HEK293 (cell line): ENCODE data around the gene EFCAB9.

Experiments used
- CTCF ChIA-PET: fragments of 350-600 bp; formaldehyde crosslinking; extraction: SDS; loops from one replicate; lab custom pipeline; 2021; ENCODE audit warnings: antibody characterized with exemption; lab: Yijun Ruan, JAX
- POLR2A ChIA-PET: fragments of 300-600 bp; formaldehyde crosslinking; extraction: SDS; loops from one replicate; lab custom pipeline; 2020; ENCODE audit warnings: antibody characterized with exemption, inconsistent platforms; lab: Yijun Ruan, JAX
- H3K27ac ChIP-seq: fragments of 200-500 bp; sonication (Bioruptor generic); 2 replicates; pipeline ENCODE4 v1.5.1; 2014; ENCODE audit warnings: low read depth, low read length, control low read depth, inconsistent platforms; ENCODE audit errors: extremely low read depth
- H3K36me3 ChIP-seq, 2 experiments: fragments of 200-500 bp in 1 of 2; sonication (Bioruptor generic) in 1 of 2; 1 replicate in 1 of 2; 2 replicates in 1 of 2; pipeline ENCODE4 v1.5.1; 2014 to 2017; ENCODE audit warnings: inconsistent platforms in 2 of 2, low read length in 2 of 2; ENCODE audit not compliant: control insufficient read depth in 2 of 2, insufficient read depth in 1 of 2
- H3K4me1 ChIP-seq: fragments of 200-500 bp; sonication (Bioruptor generic); 2 replicates; pipeline ENCODE4 v1.5.1; 2014; ENCODE audit warnings: mild to moderate bottlenecking, low read length, inconsistent platforms; ENCODE audit not compliant: control insufficient read depth, insufficient read depth
- H3K4me3 ChIP-seq: 2 replicates; pipeline ENCODE4 v1.5.1; 2011; ENCODE audit warnings: low read depth, mild to moderate bottlenecking, control low read depth, low read length, moderate library complexity
- H3K9me3 ChIP-seq: fragments of 200-500 bp; sonication (Bioruptor generic); 2 replicates; pipeline ENCODE4 v1.5.1; 2014; ENCODE audit warnings: low read depth, low read length, inconsistent platforms; ENCODE audit not compliant: control insufficient read depth, insufficient read depth
- CTCF ChIP-seq: fragments of 450-650 bp; formaldehyde crosslinking; IDR thresholded peaks from 2 replicates; pipeline ENCODE4 v1.5.1; 2016; ENCODE audit warnings: missing biosample characterization, missing genetic modification characterization
- KLF16 ChIP-seq: fragments of 450-650 bp; formaldehyde crosslinking; IDR thresholded peaks from 2 replicates; pipeline ENCODE4 v1.5.1; 2017; ENCODE audit warnings: missing biosample characterization, missing genetic modification characterization
- KLF17 ChIP-seq: fragments of 450-650 bp; formaldehyde crosslinking; IDR thresholded peaks from 2 replicates; pipeline ENCODE4 v1.5.1; 2016; ENCODE audit warnings: missing biosample characterization, missing genetic modification characterization
- KLF8 ChIP-seq: fragments of 450-650 bp; formaldehyde crosslinking; IDR thresholded peaks from 2 replicates; pipeline ENCODE4 v1.5.1; 2016; ENCODE audit warnings: missing biosample characterization, missing genetic modification characterization
- PRDM2 ChIP-seq: fragments of 450-650 bp; formaldehyde crosslinking; IDR thresholded peaks from 2 replicates; pipeline ENCODE4 v1.5.1; 2016; ENCODE audit warnings: missing biosample characterization, missing genetic modification characterization, borderline replicate concordance
- REPIN1 ChIP-seq: fragments of 450-650 bp; formaldehyde crosslinking; IDR thresholded peaks from 2 replicates; pipeline ENCODE4 v1.5.1; 2017; ENCODE audit warnings: missing biosample characterization, missing genetic modification characterization, low read depth
- YY2 ChIP-seq: fragments of 450-650 bp; formaldehyde crosslinking; IDR thresholded peaks from 2 replicates; pipeline ENCODE4 v1.5.1; 2016; ENCODE audit warnings: missing biosample characterization, missing genetic modification characterization
- ZBTB17 ChIP-seq: fragments of 450-650 bp; formaldehyde crosslinking; IDR thresholded peaks from 2 replicates; pipeline ENCODE4 v1.5.1; 2016; ENCODE audit warnings: missing biosample characterization, missing genetic modification characterization
- ZBTB8A ChIP-seq: fragments of 450-650 bp; formaldehyde crosslinking; IDR thresholded peaks from 2 replicates; pipeline ENCODE4 v1.5.1; 2016; ENCODE audit warnings: missing biosample characterization, missing genetic modification characterization
- ZFP37 ChIP-seq: fragments of 450-650 bp; formaldehyde crosslinking; IDR thresholded peaks from 2 replicates; pipeline ENCODE4 v1.5.1; 2016; ENCODE audit warnings: missing biosample characterization, missing genetic modification characterization
- ZFP41 ChIP-seq: fragments of 450-650 bp; formaldehyde crosslinking; IDR thresholded peaks from 2 replicates; pipeline ENCODE4 v1.5.1; 2016; ENCODE audit warnings: missing biosample characterization, missing genetic modification characterization, borderline replicate concordance
- ZNF140 ChIP-seq: fragments of 450-650 bp; formaldehyde crosslinking; IDR thresholded peaks from 2 replicates; pipeline ENCODE4 v1.5.1; 2016; ENCODE audit warnings: missing biosample characterization, missing genetic modification characterization
- ZNF2 ChIP-seq: fragments of 450-650 bp; formaldehyde crosslinking; IDR thresholded peaks from 2 replicates; pipeline ENCODE4 v1.5.1; 2016; ENCODE audit warnings: missing biosample characterization, missing genetic modification characterization
- ZNF202 ChIP-seq: fragments of 450-650 bp; formaldehyde crosslinking; IDR thresholded peaks from 2 replicates; pipeline ENCODE4 v1.5.1; 2016; ENCODE audit warnings: missing biosample characterization, missing genetic modification characterization, borderline replicate concordance
- ZNF239 ChIP-seq: fragments of 450-650 bp; formaldehyde crosslinking; IDR thresholded peaks from 2 replicates; pipeline ENCODE4 v1.5.1; 2016; ENCODE audit warnings: missing biosample characterization, missing genetic modification characterization
- ZNF354C ChIP-seq: fragments of 450-650 bp; formaldehyde crosslinking; IDR thresholded peaks from 2 replicates; pipeline ENCODE4 v1.5.1; 2016; ENCODE audit warnings: missing biosample characterization, missing genetic modification characterization, low read depth, borderline replicate concordance
- ZNF394 ChIP-seq: fragments of 450-650 bp; formaldehyde crosslinking; IDR thresholded peaks from 2 replicates; pipeline ENCODE4 v1.5.1; 2016; ENCODE audit warnings: missing biosample characterization, missing genetic modification characterization, mild to moderate bottlenecking, moderate library complexity, borderline replicate concordance
- ZNF398 ChIP-seq: fragments of 450-650 bp; formaldehyde crosslinking; IDR thresholded peaks from 2 replicates; pipeline ENCODE4 v1.5.1; 2017; ENCODE audit warnings: missing biosample characterization, missing genetic modification characterization
- ZNF423 ChIP-seq: fragments of 450-650 bp; formaldehyde crosslinking; IDR thresholded peaks from 2 replicates; pipeline ENCODE4 v1.5.1; 2016; ENCODE audit warnings: missing biosample characterization, missing genetic modification characterization
- ZNF513 ChIP-seq: fragments of 450-650 bp; IDR thresholded peaks from 2 replicates; pipeline ENCODE4 v1.5.1; 2018; ENCODE audit warnings: missing biosample characterization, missing genetic modification characterization
- ZNF521 ChIP-seq: fragments of 450-650 bp; formaldehyde crosslinking; IDR thresholded peaks from 2 replicates; pipeline ENCODE4 v1.5.1; 2017; ENCODE audit warnings: missing biosample characterization, mild to moderate bottlenecking, missing genetic modification characterization
- ZNF596 ChIP-seq: fragments of 450-650 bp; IDR thresholded peaks from 2 replicates; pipeline ENCODE4 v1.5.0; 2018; ENCODE audit warnings: missing biosample characterization, mild to moderate bottlenecking, missing genetic modification characterization, moderate library complexity
- ZNF670 ChIP-seq: fragments of 450-650 bp; formaldehyde crosslinking; IDR thresholded peaks from 2 replicates; pipeline ENCODE4 v1.5.1; 2016; ENCODE audit warnings: missing biosample characterization, missing genetic modification characterization, low read depth
- ZNF837 ChIP-seq: fragments of 450-650 bp; formaldehyde crosslinking; IDR thresholded peaks from 2 replicates; pipeline ENCODE4 v1.5.1; 2016; ENCODE audit warnings: missing biosample characterization, missing genetic modification characterization
- ZNF843 ChIP-seq: fragments of 450-650 bp; formaldehyde crosslinking; IDR thresholded peaks from 2 replicates; pipeline ENCODE4 v1.5.1; 2016; ENCODE audit warnings: missing biosample characterization, missing genetic modification characterization

The EFCAB9 gene

DNA sequence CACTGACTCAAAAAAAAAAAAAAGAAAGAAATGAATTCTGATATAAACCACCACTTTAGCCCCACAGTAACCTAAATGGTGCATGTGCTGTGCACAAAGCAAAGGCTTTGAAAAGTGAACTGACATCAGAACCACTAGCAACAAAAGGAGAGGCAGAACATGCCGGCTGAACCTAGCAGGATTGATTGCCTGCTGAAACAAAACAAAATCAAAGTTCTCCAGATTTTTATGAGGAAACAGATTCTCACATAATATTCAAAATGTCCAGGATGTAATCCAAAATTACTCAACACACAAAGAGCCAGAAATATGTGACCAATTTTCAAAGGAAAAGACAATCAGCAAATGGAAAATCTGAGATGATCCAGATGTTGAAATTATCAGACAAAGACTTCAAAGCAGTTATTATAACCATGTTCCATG is 51.7 kb downstream of the EFCAB9 start:
- H3K4me3 ChIP-seq: no peak overlapping the region
- no peak for TF ChIP-seq ZNF354C (tag by site-specific recombination)
- no peak for TF ChIP-seq ZNF837 (tag by site-specific recombination)
- no peak for TF ChIP-seq ZBTB17
- TF ChIP-seq ZNF140 (tag by site-specific recombination): no peak
- no peak for TF ChIP-seq ZBTB8A
- no peak for TF ChIP-seq CTCF (tag by site-specific recombination)
- TF ChIP-seq ZNF423 (tag by site-specific recombination): no peak
- no peak for TF ChIP-seq REPIN1 (tag by site-specific recombination)
- TF ChIP-seq ZFP41 (tag by site-specific recombination): no peak
- no peak for TF ChIP-seq YY2 (tag by site-specific recombination)
- TF ChIP-seq, all 188 proteins: peak for 0
- H3K4me1 ChIP-seq: no peaks in the 10 kb centered on the region
- CTCF ChIA-PET: no interaction called here
- POLR2A ChIA-PET: no interaction called here
- H3K36me3 ChIP-seq: no peaks in the 10 kb centered on the region; a peak in 1 of 3 replicates
- no peak overlapping the region for H3K27ac ChIP-seq
- no peaks in the 10 kb centered on the region for H3K9me3 ChIP-seq

DNA sequence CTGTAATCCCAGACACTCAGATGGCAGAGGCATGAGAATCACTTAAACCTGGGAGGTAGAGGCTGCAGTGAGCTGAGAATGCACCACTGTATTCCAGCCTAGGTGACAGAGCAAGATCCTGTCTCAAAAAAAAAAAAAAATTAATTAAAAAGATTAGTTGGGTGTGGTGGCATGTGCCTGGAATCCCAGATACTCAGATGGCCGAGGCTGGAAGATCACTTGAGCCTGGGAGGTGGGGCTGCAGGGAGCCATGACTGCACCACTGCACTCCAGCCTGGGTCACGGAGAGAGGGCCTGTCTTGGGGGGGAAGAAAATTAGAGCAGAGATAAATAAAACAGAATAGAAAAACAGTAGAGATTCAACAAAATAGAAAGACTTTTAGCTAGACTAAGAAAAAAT is 54.7 kb downstream of the EFCAB9 start:
- ChIA-PET POLR2A (no interaction called here), CTCF (interaction anchor here (0.7 kb wide), 1 partner anchor 49 kb away, joined by 4 read pairs; no protein-coding TSS in a partner anchor)
- H3K4me1 ChIP-seq: no peaks in the 10 kb centered on the region
- no peak for TF ChIP-seq ZNF239
- TF ChIP-seq ZFP37 (tag by site-specific recombination): no peak
- TF ChIP-seq ZNF394 (tag by site-specific recombination): no peak
- TF ChIP-seq ZNF521 (tag by site-specific recombination): no peak
- TF ChIP-seq KLF8: no peak
- no peak for TF ChIP-seq ZNF596 (tag by site-specific recombination)
- TF ChIP-seq KLF16 (tag by site-specific recombination): no peak
- TF ChIP-seq ZNF843 (tag by site-specific recombination): no peak
- no peak for TF ChIP-seq PRDM2 (tag by site-specific recombination)
- no peak for TF ChIP-seq ZNF513
- TF ChIP-seq ZNF398 (tag by site-specific recombination): no peak
- TF ChIP-seq ZNF2: no peak
- no peak for TF ChIP-seq ZNF670 (tag by site-specific recombination)
- TF ChIP-seq KLF17: no peak
- TF ChIP-seq ZNF202 (tag by site-specific recombination): no peak
- no peak for TF ChIP-seq REPIN1 (tag by site-specific recombination)

More for the DNA sequence above, 54.7 kb downstream of the EFCAB9 start:
- no peaks in the 10 kb centered on the region; a peak in 1 of 3 replicates for H3K36me3 ChIP-seq
- H3K27ac ChIP-seq: no peak overlapping the region
- no peaks in the 10 kb centered on the region for H3K9me3 ChIP-seq
- H3K4me3 ChIP-seq: no peak overlapping the region
